ENCODE data around the gene PRRC1.

GRCh38 chr5:127529904-127530682 is 12.7 kb downstream of the PRRC1 start:
- TF ChIP-seq ZBTB33 (IDR thresholded peaks at IDR 0.05; ENCODE audit: borderline replicate concordance, low read depth): no peak
- no peak for TF ChIP-seq MXI1 (IDR thresholded peaks at IDR 0.05; ENCODE audit: low read depth, low read length)
- TF ChIP-seq, protein P1, sequence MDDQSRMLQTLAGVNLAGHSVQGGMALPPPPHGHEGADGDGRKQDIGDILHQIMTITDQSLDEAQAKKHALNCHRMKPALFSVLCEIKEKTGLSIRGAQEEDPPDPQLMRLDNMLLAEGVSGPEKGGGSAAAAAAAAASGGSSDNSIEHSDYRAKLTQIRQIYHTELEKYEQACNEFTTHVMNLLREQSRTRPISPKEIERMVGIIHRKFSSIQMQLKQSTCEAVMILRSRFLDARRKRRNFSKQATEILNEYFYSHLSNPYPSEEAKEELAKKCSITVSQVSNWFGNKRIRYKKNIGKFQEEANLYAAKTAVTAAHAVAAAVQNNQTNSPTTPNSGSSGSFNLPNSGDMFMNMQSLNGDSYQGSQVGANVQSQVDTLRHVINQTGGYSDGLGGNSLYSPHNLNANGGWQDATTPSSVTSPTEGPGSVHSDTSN (IDR thresholded peaks at IDR 0.05): no peak
- TF ChIP-seq CTCF (IDR thresholded peaks at IDR 0.05): no peak
- TF ChIP-seq POLR2AphosphoS5 (IDR thresholded peaks at IDR 0.05; ENCODE audit: low read depth, low read length): no peak
- TF ChIP-seq YY1 (IDR thresholded peaks at IDR 0.05; ENCODE audit: low read depth): no peak
- TF ChIP-seq REST (IDR thresholded peaks at IDR 0.05; ENCODE audit: low read depth, low read length): no peak
- TF ChIP-seq FOXM1 (IDR thresholded peaks at IDR 0.05; ENCODE audit: low read depth): no peak
- TF ChIP-seq ELF1 (IDR thresholded peaks at IDR 0.05): no peak
- no peak for TF ChIP-seq RFX5 (IDR thresholded peaks at IDR 0.05; ENCODE audit: low read length)
- no peak for TF ChIP-seq SMC3 (IDR thresholded peaks at IDR 0.05; ENCODE audit: low read depth, low read length)
- TF ChIP-seq RCOR1 (IDR thresholded peaks at IDR 0.05; ENCODE audit: low read length): no peak

Data from SK-N-SH (cell line).